ENCODE data around the gene BSN. TPM values are rescaled to one million over a fixed set of nuclear protein-coding genes. Genes with fewer than 3 reads are reported as not detected.

Gene BSN
- total and polyA plus RNA-seq, 2 experiments from 2014 or later, result 0.50 to 5.1 TPM

DNA sequence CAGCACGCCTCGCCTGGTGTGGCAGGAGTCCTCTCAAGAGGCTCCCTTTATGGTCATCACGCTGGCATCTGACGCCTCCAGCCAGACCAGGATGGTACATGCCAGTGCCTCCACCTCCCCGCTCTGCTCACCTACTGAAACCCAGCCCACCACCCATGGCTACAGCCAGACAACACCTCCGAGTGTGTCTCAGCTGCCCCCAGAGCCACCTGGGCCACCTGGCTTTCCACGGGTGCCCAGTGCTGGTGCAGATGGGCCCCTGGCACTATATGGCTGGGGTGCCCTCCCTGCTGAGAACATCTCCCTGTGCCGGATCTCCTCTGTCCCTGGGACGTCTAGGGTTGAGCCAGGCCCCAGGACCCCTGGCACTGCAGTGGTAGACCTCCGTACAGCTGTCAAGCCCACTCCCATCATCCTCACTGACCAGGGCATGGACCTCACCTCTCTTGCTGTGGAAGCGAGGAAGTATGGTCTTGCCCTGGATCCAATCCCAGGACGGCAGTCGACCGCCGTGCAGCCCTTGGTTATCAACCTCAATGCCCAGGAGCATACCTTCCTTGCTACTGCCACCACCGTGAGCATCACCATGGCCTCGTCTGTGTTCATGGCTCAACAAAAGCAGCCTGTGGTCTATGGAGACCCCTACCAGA is 100.0 kb downstream of the BSN start:
- H4K20me1 ChIP-seq (replicated peaks; ENCODE audit: insufficient read depth), result no peaks in the 10 kb centered on the region
- H3K36me3 Mint-ChIP-seq (ENCODE audit: low read depth), result no peaks in the 10 kb centered on the region
- no peak overlapping the region for H3K4me2 ChIP-seq
- no peak for TF ChIP-seq EZH2phosphoT487 (IDR thresholded peaks at IDR 0.05; ENCODE audit: unreplicated experiment)
- TF ChIP-seq ZNF331 (CRISPR knock-in tag; IDR thresholded peaks at IDR 0.05; ENCODE audit: low read depth), result no peak
- no peak for TF ChIP-seq STAT1 (IDR thresholded peaks at IDR 0.05; ENCODE audit: unreplicated experiment)
- TF ChIP-seq, protein P1, sequence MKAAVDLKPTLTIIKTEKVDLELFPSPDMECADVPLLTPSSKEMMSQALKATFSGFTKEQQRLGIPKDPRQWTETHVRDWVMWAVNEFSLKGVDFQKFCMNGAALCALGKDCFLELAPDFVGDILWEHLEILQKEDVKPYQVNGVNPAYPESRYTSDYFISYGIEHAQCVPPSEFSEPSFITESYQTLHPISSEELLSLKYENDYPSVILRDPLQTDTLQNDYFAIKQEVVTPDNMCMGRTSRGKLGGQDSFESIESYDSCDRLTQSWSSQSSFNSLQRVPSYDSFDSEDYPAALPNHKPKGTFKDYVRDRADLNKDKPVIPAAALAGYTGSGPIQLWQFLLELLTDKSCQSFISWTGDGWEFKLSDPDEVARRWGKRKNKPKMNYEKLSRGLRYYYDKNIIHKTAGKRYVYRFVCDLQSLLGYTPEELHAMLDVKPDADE (IDR thresholded peaks at IDR 0.05), result no peak
- TF ChIP-seq EZH2 (IDR thresholded peaks at IDR 0.05; ENCODE audit: low read depth, unreplicated experiment), result no peak
- no peak for TF ChIP-seq NANOG (IDR thresholded peaks at IDR 0.05; ENCODE audit: borderline replicate concordance)
- no peak for TF ChIP-seq ZNF114 (CRISPR knock-in tag; IDR thresholded peaks at IDR 0.05)
- TF ChIP-seq, protein P2, sequence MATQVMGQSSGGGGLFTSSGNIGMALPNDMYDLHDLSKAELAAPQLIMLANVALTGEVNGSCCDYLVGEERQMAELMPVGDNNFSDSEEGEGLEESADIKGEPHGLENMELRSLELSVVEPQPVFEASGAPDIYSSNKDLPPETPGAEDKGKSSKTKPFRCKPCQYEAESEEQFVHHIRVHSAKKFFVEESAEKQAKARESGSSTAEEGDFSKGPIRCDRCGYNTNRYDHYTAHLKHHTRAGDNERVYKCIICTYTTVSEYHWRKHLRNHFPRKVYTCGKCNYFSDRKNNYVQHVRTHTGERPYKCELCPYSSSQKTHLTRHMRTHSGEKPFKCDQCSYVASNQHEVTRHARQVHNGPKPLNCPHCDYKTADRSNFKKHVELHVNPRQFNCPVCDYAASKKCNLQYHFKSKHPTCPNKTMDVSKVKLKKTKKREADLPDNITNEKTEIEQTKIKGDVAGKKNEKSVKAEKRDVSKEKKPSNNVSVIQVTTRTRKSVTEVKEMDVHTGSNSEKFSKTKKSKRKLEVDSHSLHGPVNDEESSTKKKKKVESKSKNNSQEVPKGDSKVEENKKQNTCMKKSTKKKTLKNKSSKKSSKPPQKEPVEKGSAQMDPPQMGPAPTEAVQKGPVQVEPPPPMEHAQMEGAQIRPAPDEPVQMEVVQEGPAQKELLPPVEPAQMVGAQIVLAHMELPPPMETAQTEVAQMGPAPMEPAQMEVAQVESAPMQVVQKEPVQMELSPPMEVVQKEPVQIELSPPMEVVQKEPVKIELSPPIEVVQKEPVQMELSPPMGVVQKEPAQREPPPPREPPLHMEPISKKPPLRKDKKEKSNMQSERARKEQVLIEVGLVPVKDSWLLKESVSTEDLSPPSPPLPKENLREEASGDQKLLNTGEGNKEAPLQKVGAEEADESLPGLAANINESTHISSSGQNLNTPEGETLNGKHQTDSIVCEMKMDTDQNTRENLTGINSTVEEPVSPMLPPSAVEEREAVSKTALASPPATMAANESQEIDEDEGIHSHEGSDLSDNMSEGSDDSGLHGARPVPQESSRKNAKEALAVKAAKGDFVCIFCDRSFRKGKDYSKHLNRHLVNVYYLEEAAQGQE (IDR thresholded peaks at IDR 0.05; ENCODE audit: unreplicated experiment), result no peak
- peaks cover 4% of the 10 kb centered on the region; the same call in 2 of the 3 replicates for H3K4me1 Mint-ChIP-seq
- no peaks in the 10 kb centered on the region for H3K9me2 ChIP-seq (ENCODE audit: insufficient read depth)
- no peaks in the 10 kb centered on the region for H3K4me1 ChIP-seq (ENCODE audit: insufficient read depth)
- no peaks in the 10 kb centered on the region for H3K27me3 ChIP-seq (ENCODE audit: insufficient read depth)
- no peak overlapping the region for H3K27ac ChIP-seq (ENCODE audit: low read depth)
- H2AFZ ChIP-seq, result no peak overlapping the region
- H3K27ac Mint-ChIP-seq, result no peak overlapping the region
- no peak overlapping the region for H3K4me3 Mint-ChIP-seq
- no peaks in the 10 kb centered on the region for H3K9me3 Mint-ChIP-seq
- ATAC-seq, result no peak
- no peaks in the 10 kb centered on the region for H3F3A ChIP-seq (replicated peaks; ENCODE audit: low read depth)
- no peak for DNase-seq (ENCODE audit: low spot score)
- no peaks in the 10 kb centered on the region for H3K36me3 ChIP-seq (ENCODE audit: insufficient read depth)
- H3K27me3 Mint-ChIP-seq (ENCODE audit: insufficient read depth, low read depth, poor library complexity), result peaks cover 16% of the 10 kb centered on the region
- H3K4me3 ChIP-seq, result no peak overlapping the region
- H3K79me2 ChIP-seq (replicated peaks; ENCODE audit: insufficient read depth), result no peaks in the 10 kb centered on the region

DNA sequence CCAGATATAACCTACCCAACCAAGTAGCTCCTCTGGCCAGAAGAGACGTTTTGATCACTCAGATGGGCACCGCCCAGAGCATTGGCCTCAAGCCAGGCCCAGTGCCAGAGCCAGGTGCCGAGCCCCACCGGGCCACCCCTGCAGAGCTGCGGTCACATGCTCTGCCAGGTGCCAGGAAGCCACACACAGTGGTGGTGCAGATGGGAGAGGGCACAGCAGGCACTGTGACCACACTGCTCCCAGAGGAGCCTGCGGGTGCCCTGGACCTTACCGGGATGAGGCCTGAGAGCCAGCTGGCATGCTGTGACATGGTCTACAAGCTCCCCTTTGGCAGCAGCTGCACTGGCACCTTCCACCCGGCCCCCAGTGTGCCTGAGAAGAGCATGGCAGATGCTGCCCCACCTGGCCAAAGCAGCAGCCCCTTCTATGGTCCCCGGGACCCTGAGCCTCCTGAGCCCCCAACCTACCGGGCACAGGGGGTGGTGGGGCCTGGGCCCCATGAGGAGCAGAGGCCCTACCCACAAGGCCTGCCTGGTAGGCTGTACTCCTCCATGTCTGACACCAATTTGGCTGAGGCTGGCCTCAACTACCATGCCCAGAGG is 100.8 kb downstream of the BSN start:
- no peak overlapping the region for H3K27ac ChIP-seq (ENCODE audit: low read depth)
- no peaks in the 10 kb centered on the region for H3K9me3 Mint-ChIP-seq
- H3F3A ChIP-seq (replicated peaks; ENCODE audit: low read depth), result no peaks in the 10 kb centered on the region
- H3K27me3 ChIP-seq (ENCODE audit: insufficient read depth), result no peaks in the 10 kb centered on the region
- no peaks in the 10 kb centered on the region for H3K9me2 ChIP-seq (ENCODE audit: insufficient read depth)
- no peak overlapping the region for H3K4me2 ChIP-seq
- H3K79me2 ChIP-seq (replicated peaks; ENCODE audit: insufficient read depth), result no peaks in the 10 kb centered on the region
- H3K36me3 Mint-ChIP-seq (ENCODE audit: low read depth), result no peaks in the 10 kb centered on the region
- H3K27me3 Mint-ChIP-seq (ENCODE audit: insufficient read depth, low read depth, poor library complexity), result peaks cover 21% of the 10 kb centered on the region
- H3K4me3 Mint-ChIP-seq, result no peak overlapping the region
- peaks cover 4% of the 10 kb centered on the region; the same call in 2 of the 3 replicates for H3K4me1 Mint-ChIP-seq
- DNase-seq (ENCODE audit: low spot score) (no peak), ATAC-seq (no peak)
- H4K20me1 ChIP-seq (replicated peaks; ENCODE audit: insufficient read depth), result no peaks in the 10 kb centered on the region
- no peak overlapping the region for H3K4me3 ChIP-seq
- no peak overlapping the region for H3K27ac Mint-ChIP-seq
- no peaks in the 10 kb centered on the region for H3K36me3 ChIP-seq (ENCODE audit: insufficient read depth)
- H2AFZ ChIP-seq, result no peak overlapping the region
- no peaks in the 10 kb centered on the region for H3K4me1 ChIP-seq (ENCODE audit: insufficient read depth)
- no peak for TF ChIP-seq EZH2phosphoT487 (IDR thresholded peaks at IDR 0.05; ENCODE audit: unreplicated experiment)
- TF ChIP-seq, protein P3, sequence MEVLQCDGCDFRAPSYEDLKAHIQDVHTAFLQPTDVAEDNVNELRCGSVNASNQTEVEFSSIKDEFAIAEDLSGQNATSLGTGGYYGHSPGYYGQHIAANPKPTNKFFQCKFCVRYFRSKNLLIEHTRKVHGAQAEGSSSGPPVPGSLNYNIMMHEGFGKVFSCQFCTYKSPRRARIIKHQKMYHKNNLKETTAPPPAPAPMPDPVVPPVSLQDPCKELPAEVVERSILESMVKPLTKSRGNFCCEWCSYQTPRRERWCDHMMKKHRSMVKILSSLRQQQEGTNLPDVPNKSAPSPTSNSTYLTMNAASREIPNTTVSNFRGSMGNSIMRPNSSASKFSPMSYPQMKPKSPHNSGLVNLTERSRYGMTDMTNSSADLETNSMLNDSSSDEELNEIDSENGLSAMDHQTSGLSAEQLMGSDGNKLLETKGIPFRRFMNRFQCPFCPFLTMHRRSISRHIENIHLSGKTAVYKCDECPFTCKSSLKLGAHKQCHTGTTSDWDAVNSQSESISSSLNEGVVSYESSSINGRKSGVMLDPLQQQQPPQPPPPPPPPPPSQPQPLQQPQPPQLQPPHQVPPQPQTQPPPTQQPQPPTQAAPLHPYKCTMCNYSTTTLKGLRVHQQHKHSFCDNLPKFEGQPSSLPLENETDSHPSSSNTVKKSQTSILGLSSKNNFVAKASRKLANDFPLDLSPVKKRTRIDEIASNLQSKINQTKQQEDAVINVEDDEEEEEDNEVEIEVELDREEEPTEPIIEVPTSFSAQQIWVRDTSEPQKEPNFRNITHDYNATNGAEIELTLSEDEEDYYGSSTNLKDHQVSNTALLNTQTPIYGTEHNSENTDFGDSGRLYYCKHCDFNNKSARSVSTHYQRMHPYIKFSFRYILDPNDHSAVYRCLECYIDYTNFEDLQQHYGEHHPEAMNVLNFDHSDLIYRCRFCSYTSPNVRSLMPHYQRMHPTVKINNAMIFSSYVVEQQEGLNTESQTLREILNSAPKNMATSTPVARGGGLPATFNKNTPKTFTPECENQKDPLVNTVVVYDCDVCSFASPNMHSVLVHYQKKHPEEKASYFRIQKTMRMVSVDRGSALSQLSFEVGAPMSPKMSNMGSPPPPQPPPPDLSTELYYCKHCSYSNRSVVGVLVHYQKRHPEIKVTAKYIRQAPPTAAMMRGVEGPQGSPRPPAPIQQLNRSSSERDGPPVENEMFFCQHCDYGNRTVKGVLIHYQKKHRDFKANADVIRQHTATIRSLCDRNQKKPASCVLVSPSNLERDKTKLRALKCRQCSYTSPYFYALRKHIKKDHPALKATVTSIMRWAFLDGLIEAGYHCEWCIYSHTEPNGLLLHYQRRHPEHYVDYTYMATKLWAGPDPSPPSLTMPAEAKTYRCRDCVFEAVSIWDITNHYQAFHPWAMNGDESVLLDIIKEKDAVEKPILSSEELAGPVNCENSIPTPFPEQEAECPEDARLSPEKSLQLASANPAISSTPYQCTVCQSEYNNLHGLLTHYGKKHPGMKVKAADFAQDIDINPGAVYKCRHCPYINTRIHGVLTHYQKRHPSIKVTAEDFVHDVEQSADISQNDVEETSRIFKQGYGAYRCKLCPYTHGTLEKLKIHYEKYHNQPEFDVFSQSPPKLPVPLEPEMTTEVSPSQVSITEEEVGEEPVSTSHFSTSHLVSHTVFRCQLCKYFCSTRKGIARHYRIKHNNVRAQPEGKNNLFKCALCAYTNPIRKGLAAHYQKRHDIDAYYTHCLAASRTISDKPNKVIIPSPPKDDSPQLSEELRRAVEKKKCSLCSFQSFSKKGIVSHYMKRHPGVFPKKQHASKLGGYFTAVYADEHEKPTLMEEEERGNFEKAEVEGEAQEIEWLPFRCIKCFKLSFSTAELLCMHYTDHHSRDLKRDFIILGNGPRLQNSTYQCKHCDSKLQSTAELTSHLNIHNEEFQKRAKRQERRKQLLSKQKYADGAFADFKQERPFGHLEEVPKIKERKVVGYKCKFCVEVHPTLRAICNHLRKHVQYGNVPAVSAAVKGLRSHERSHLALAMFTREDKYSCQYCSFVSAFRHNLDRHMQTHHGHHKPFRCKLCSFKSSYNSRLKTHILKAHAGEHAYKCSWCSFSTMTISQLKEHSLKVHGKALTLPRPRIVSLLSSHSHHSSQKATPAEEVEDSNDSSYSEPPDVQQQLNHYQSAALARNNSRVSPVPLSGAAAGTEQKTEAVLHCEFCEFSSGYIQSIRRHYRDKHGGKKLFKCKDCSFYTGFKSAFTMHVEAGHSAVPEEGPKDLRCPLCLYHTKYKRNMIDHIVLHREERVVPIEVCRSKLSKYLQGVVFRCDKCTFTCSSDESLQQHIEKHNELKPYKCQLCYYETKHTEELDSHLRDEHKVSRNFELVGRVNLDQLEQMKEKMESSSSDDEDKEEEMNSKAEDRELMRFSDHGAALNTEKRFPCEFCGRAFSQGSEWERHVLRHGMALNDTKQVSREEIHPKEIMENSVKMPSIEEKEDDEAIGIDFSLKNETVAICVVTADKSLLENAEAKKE (CRISPR knock-in tag; IDR thresholded peaks at IDR 0.05), result no peak
- TF ChIP-seq EZH2 (IDR thresholded peaks at IDR 0.05; ENCODE audit: low read depth, unreplicated experiment), result no peak
